GM20000 (cell line): Measurements from ENCODE around the gene PCOLCE2.

ENCODE experiments used
- DNase-seq: peaks from one replicate; pipeline ENCODE4 v3.0.0; 2012; ENCODE audit warnings: low spot score
- CTCF ChIP-seq: IDR thresholded peaks from 2 replicates; pipeline ENCODE4 v1.5.1; 2012; ENCODE audit warnings: mild to moderate bottlenecking, control low read depth; ENCODE audit errors: extremely low read depth, missing control alignments

PCOLCE2 gene

GRCh38 chr3:142808103-142808917, 80.6 kb downstream of the PCOLCE2 start:
- no peak for TF ChIP-seq CTCF
- no peak for DNase-seq

GRCh38 chr3:142802891-142803290, 86.0 kb downstream of the PCOLCE2 start:
- TF ChIP-seq CTCF: no peak
- no peak for DNase-seq

GRCh38 chr3:142801746-142802145, 87.1 kb downstream of the PCOLCE2 start:
- no peak for TF ChIP-seq CTCF
- no peak for DNase-seq

GRCh38 chr3:142796823-142797222, 92.1 kb downstream of the PCOLCE2 start:
- no peak for DNase-seq

GRCh38 chr3:142795332-142795731, 93.6 kb downstream of the PCOLCE2 start:
- DNase-seq: no peak
- TF ChIP-seq CTCF: no peak

More at GRCh38 chr3:142796823-142797222, 92.1 kb downstream of the PCOLCE2 start:
- TF ChIP-seq CTCF: no peak

- DNase-seq: no peak
- TF ChIP-seq CTCF: no peak
Measured at GRCh38 chr3:142794508-142794907, 94.4 kb downstream of the PCOLCE2 start.

GRCh38 chr3:142787719-142788118, 101.2 kb downstream of the PCOLCE2 start:
- no peak for TF ChIP-seq CTCF
- no peak for DNase-seq
